Right lobe of liver (tissue), 4 donors: ENCODE results near the gene TCF25.
"Not testable (repeated sequence)": the region's sequence is repeated elsewhere in the genome, so short reads cannot be mapped to it uniquely, and the experiment has no call there.

Experiments used
- POLR2A ChIP-seq: fragments of 450-650 bp; IDR thresholded peaks from one replicate; pipeline ENCODE4 v1.6.1; 2017; ENCODE audit warnings: antibody characterized with exemption, mild to moderate bottlenecking
- TF ChIP-seq, protein P1 (sequence below), 4 donors: fragments of 200-600 bp in 3 of 4; fragments of 450-650 bp in 1 of 4; IDR thresholded peaks; one replicate each; pipeline versions ENCODE4 v1.5.1 to v1.8.0; 2016 to 2022; ENCODE audit warnings: antibody characterized with exemption in 4 of 4, mild to moderate bottlenecking in 2 of 4
- donor health status: DM: no; HTN: no; CAD: no.
- donor health status: DM: no; HTN: no; CAD: no.
- donor health status: DM: no; HTN: yes; CAD: no.

DNA sequence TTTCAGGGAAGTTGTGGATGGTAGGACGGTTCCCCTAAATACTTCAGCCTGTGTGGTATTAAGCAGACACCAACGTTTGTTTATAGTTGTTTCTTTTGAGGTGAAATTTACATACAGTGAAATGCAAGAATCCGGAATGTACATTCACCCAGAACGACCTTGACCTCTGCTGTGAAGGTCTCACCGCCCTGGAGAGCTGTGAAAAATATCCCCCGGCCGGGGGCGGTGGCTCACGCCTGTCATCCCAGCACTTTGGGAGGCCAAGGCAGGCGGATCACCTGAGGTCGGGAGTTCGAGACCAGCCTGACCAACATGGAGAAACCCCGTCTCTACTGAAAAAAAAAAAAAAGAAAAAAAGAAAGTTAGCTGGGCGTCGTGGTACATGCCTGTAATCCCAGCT lies 36.9 kb upstream of the TCF25 start:
- not testable (repeated sequence) for TF ChIP-seq POLR2A
- TF ChIP-seq, protein P1, sequence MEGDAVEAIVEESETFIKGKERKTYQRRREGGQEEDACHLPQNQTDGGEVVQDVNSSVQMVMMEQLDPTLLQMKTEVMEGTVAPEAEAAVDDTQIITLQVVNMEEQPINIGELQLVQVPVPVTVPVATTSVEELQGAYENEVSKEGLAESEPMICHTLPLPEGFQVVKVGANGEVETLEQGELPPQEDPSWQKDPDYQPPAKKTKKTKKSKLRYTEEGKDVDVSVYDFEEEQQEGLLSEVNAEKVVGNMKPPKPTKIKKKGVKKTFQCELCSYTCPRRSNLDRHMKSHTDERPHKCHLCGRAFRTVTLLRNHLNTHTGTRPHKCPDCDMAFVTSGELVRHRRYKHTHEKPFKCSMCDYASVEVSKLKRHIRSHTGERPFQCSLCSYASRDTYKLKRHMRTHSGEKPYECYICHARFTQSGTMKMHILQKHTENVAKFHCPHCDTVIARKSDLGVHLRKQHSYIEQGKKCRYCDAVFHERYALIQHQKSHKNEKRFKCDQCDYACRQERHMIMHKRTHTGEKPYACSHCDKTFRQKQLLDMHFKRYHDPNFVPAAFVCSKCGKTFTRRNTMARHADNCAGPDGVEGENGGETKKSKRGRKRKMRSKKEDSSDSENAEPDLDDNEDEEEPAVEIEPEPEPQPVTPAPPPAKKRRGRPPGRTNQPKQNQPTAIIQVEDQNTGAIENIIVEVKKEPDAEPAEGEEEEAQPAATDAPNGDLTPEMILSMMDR (IDR thresholded peaks at IDR 0.05): not testable (repeated sequence)
